ENCODE measurements around the gene HYLS1. TPM values are rescaled to one million over a fixed set of nuclear protein-coding genes. Genes with fewer than 3 reads are reported as not detected.

Gene HYLS1
- total RNA-seq, 1 donor from 2014 or later = 12.5 TPM

- no peak for DNase-seq
These were observed 47.0 kb downstream of the HYLS1 start for GRCh38 chr11:125934473-125934872.

- no peak for DNase-seq
These were observed 47.6 kb downstream of the HYLS1 start for GRCh38 chr11:125935056-125935455.

DNA sequence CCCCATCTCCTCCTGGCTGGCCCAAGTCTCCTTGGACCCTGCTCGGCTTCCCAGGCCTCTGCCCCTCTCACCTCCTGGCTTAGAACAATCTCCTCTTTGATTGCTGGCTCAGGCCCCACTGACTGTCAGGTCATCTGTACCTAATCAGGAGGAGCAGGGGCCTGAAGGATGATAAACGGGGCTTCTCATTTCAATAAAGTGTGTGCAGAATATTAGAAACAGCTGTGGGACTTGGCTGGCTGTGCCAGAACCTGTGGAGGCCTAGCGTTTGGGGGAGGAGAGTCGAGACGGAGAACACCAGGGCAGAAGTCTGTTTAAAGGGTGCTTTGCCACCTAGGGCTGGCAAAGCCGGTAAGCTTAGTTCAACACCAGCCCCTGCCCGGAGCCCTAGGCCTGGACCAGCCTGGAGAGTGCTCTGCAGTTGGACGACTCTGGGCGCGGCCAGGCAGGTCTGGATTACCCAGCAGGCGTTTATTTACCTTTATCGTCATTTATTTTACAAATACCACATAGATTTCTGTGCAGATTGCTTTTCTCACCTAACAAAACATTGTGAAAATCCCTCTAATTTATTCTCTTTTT is 48.2 kb downstream of the HYLS1 start:
- no peak for DNase-seq

GRCh38 chr11:125938418-125938817 is 51.0 kb downstream of the HYLS1 start:
- DNase-seq = no peak

- DNase-seq = no peak
These were observed 51.6 kb downstream of the HYLS1 start for GRCh38 chr11:125939081-125939521.

GRCh38 chr11:125940145-125940544 is 52.7 kb downstream of the HYLS1 start:
- no peak for DNase-seq

DNA sequence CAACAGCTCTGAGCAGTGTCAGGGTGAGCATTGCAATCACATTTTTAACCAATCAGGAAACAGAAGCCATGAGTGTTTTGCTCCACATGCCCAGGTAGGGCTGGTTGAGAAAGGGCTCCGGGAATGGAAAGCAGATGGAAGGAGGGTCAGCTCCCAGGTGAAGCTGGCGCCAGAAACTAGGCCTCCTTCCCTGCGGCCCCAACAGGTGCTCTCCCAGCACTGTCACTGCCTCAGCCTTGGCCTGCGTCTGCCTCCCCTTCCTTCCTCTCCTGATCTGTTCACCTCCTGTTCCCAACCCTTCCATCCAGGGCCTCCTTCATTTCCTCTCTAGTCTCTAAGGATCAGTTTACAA is 53.8 kb downstream of the HYLS1 start:
- no peak for DNase-seq

DNA sequence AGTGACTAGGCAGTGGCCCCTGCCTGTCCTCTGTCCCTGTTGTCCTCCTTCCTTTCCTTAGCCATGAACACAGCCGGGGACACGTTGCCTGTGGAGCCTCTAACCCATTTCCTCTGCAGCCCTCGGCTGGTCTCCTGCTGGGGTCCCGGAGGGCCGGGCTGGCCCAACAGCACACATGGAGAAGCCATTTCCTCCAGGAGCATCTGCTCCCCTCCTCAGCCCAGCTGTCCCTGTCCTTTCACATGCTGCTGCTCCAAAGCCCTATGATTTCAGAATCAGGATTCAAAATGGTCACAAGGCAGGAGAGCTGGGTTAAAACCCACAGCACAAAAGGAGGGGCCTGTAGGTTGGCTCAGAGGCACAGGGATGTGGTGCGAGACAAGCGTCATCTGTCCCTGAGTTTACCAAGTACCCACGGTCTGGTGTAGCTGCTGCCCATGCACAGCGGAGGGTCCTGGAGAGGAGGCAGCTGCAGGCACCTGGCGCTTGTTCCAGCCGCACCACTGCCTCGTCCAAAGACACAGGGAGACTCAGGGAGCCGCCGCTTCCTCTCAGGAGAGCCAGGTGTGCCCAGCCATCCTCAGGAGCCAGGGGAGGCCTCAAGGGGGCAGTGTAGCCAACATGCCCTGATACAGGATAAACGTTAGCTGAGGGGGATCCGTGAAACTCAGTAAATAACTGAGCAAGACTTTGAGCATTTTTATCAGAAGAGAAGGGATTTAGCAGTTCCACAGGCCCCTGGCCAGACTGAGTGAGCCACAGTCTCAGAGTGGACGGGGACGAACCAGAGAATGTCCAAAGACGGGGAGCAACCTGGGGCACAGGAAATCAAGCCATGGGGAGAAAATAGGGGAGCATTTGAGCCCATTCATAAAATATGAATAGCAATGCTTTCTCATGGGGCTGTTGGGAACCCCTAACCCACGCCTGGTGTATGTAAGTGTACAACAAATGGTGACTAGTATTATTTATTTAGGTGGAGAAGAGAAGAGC is 54.4 kb downstream of the HYLS1 start:
- no peak for DNase-seq

DNA sequence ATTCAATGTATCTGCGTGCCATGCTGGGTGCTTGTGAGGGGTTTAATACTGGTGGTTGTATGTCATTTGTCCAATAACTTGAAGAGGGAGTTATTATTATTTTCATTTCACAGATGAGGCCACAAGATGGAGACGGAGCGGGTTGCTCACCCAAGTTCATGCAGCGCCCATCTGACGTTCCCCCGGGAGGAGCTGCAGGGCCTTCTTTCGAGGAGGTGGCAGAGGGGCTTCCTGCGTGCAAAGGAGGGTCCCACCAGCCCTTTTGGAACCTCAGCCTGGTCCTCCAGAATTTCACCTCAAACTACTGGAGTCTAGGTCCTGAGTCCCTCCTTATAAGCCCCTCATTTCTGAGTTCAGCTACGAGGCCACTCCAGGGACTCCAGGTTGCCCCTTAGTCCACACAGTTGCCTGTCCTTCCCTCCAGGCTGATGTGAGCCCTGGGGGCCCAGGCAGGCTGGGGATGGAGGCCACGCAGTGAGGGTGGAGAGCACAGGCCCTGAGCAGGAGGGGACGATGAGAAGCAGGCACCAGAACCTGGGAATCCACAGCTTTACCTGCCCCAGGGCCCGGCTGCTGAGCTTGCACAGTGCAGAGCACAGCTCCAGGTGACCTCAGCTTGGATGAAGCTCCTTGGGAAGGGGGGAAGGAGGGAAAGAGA is 55.4 kb downstream of the HYLS1 start:
- DNase-seq = no peak

- no peak for DNase-seq
These were observed 56.3 kb downstream of the HYLS1 start for GRCh38 chr11:125943661-125944349.

GRCh38 chr11:125944350-125945010 is 57.0 kb downstream of the HYLS1 start:
- no peak for DNase-seq

DNA sequence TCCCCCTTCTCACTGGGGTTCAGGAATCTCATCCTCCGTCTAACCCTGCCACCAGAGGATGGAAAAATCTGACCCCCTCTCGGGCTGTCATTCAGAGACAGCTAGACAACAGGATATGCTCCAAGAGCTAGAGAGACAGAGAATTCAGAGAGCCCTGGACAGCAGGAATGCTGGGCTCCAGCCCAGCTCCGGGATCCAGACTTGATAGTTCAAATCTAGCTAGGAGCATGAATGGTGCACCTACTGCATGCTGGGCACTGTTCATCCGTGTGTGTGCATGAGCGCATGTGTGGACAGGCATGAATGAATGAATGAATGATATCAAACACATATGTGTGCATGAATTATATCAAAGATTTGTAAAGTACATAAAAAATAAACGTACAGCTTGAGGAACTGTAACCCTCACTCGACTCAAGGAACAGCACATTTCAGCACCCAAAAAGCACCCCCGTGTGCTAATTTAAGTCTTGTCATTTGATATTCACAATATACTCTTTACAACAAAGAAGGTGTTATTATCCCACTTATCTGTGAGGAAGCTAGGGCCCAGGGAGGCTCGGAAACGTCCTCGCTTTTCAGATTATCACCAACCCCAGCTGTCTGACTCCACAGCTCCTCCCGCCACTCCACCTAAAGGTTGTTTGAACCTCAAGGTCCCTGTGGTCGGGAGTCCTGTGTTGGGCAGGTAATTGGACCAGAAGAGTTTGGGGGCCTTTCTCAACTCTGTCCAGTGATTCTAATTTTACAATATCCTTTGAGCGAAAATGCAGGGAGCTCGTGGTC is 57.7 kb downstream of the HYLS1 start:
- DNase-seq = no peak

GRCh38 chr11:125945797-125946520 is 58.5 kb downstream of the HYLS1 start, which contains the start of gene VSIG10L2:
TSS of gene VSIG10L2 (plus strand) at chr11:125946044. CDS start at chr11:125946056, 12 bp downstream.
- no peak for DNase-seq

- DNase-seq = no peak
These were observed 59.4 kb downstream of the HYLS1 start for GRCh38 chr11:125946712-125947418.

- no peak for DNase-seq
These were observed 60.2 kb downstream of the HYLS1 start for GRCh38 chr11:125947419-125948277.

GRCh38 chr11:125948278-125949051 is 61.0 kb downstream of the HYLS1 start:
- DNase-seq = no peak

GRCh38 chr11:125949271-125950177 is 62.1 kb downstream of the HYLS1 start:
- DNase-seq = no peak
